Nephron progenitor cell (in vitro differentiated cells): ENCODE measurements around the gene C12orf76.
A peak's percentile ranks its signal among the peaks of the same experiment; 100 is the strongest.
"Not testable (repeated sequence)": the region's sequence is repeated elsewhere in the genome, so short reads cannot be mapped to it uniquely, and the experiment has no call there.

ENCODE experiments used
- DNase-seq: peaks from one replicate; pipeline ENCODE4 v3.0.0; 2021
- H3K27ac Mint-ChIP-seq: 2 replicates; pipeline ENCODE4 v1.8.0; 2021; ENCODE audit warnings: mild to moderate bottlenecking, moderate library complexity, mixed read lengths
- H3K27me3 Mint-ChIP-seq: 2 replicates; pipeline ENCODE4 v1.8.0; 2021; ENCODE audit warnings: mild to moderate bottlenecking, low read depth, mixed read lengths; ENCODE audit not compliant: poor library complexity
- H3K36me3 Mint-ChIP-seq: 2 replicates; pipeline ENCODE4 v1.8.0; 2021; ENCODE audit warnings: low read depth, mixed read lengths
- H3K4me1 Mint-ChIP-seq: 2 replicates; pipeline ENCODE4 v1.8.0; 2021; ENCODE audit warnings: mixed read lengths
- H3K4me3 Mint-ChIP-seq: 2 replicates; pipeline ENCODE4 v1.8.0; 2021; ENCODE audit warnings: mild to moderate bottlenecking, moderate library complexity, mixed read lengths
- H3K9me3 Mint-ChIP-seq: 2 replicates; pipeline ENCODE4 v1.8.0; 2021; ENCODE audit warnings: mild to moderate bottlenecking, moderate library complexity, mixed read lengths
- TF ChIP-seq, protein P1 (sequence below): fragments of 200-600 bp; sonication (generic); IDR thresholded peaks from 2 replicates; pipeline ENCODE4 v1.5.0; 2021; ENCODE audit warnings: antibody characterized with exemption

The C12orf76 gene

DNA sequence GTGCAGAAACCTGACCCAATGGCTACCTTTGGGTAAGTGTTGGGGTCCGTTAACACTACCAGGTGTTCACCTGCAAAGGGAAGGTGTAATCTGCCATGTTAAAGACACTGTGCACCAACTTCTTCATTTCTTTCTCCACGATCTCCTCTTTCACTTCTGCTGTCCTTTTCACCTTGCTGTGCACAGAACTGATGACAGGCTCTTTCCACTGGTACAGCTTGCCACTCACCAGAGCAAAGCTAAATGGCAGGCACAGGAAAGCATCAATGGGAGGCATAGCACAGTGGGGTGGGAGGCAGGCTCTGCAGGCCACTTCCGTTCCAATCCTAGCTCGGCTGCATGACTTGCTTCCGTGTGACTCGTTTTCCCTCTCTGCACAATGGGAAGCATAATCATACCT, 2.6 kb upstream of the C12orf76 start:
- no peaks in the 10 kb centered on the region for H3K36me3 Mint-ChIP-seq

DNA sequence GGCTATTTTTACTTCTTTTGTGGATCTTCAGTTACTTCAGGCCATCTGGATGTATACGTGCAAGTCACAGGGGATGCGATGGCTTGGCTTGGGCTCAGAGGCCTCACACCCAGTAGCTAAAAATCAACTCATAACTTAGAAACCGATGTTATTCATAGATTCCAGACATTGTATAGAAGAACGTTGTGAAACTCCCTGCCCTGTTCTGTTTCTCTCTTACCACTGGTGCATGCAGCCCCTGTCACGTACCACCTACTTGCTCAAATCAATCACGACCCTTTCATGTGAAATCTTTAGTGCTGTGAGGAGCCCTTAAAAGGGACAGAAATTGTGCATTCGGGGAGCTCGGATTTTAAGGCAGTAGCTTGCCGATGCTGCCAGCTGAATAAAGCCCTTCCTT, 1.3 kb upstream of the C12orf76 start:
- H3K27ac Mint-ChIP-seq, H3K36me3 Mint-ChIP-seq, DNase-seq, H3K9me3 Mint-ChIP-seq: not testable (repeated sequence)
- Mint-ChIP-seq H3K4me3 (peak overlapping the region; percentile 90), H3K4me1 (peaks cover 25% of the 10 kb centered on the region), H3K27me3 (peaks cover 19% of the 10 kb centered on the region)

More for the DNA sequence above, 2.6 kb upstream of the C12orf76 start:
- DNase-seq, result no peak
- peaks cover 30% of the 10 kb centered on the region for H3K4me1 Mint-ChIP-seq
- H3K4me3 Mint-ChIP-seq, result no peak overlapping the region
- TF ChIP-seq, protein P1, sequence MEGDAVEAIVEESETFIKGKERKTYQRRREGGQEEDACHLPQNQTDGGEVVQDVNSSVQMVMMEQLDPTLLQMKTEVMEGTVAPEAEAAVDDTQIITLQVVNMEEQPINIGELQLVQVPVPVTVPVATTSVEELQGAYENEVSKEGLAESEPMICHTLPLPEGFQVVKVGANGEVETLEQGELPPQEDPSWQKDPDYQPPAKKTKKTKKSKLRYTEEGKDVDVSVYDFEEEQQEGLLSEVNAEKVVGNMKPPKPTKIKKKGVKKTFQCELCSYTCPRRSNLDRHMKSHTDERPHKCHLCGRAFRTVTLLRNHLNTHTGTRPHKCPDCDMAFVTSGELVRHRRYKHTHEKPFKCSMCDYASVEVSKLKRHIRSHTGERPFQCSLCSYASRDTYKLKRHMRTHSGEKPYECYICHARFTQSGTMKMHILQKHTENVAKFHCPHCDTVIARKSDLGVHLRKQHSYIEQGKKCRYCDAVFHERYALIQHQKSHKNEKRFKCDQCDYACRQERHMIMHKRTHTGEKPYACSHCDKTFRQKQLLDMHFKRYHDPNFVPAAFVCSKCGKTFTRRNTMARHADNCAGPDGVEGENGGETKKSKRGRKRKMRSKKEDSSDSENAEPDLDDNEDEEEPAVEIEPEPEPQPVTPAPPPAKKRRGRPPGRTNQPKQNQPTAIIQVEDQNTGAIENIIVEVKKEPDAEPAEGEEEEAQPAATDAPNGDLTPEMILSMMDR, result no peak
- H3K27ac Mint-ChIP-seq, result no peak overlapping the region
- H3K27me3 Mint-ChIP-seq, result peaks cover 26% of the 10 kb centered on the region
- H3K9me3 Mint-ChIP-seq, result no peaks in the 10 kb centered on the region

DNA sequence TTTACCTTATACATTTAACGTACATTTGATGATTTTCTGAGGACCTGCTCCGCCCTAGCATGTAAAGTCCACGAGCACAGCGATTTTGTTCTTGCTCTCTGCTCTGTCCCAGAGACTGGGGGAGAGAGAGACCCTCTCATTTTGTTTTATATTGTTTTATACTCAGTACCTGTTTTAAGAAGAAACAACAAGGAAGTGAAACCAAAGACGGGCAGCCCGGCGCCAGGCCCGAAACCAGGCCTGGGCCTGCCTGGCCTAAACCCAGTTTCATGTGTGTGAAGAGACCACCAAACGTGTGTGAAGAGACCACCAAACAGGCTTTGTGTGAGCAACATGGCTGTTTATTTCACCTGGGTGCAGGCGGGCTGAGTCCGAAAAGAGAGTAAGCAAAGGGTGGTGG, 712 bp upstream of the C12orf76 start:
- H3K36me3 Mint-ChIP-seq, H3K9me3 Mint-ChIP-seq, DNase-seq: not testable (repeated sequence)
- peak overlapping the region; percentile 22 for H3K27ac Mint-ChIP-seq
- H3K27me3 Mint-ChIP-seq, result peaks cover 19% of the 10 kb centered on the region
- peaks cover 25% of the 10 kb centered on the region for H3K4me1 Mint-ChIP-seq
- H3K4me3 Mint-ChIP-seq, result peak overlapping the region; percentile 90

DNA sequence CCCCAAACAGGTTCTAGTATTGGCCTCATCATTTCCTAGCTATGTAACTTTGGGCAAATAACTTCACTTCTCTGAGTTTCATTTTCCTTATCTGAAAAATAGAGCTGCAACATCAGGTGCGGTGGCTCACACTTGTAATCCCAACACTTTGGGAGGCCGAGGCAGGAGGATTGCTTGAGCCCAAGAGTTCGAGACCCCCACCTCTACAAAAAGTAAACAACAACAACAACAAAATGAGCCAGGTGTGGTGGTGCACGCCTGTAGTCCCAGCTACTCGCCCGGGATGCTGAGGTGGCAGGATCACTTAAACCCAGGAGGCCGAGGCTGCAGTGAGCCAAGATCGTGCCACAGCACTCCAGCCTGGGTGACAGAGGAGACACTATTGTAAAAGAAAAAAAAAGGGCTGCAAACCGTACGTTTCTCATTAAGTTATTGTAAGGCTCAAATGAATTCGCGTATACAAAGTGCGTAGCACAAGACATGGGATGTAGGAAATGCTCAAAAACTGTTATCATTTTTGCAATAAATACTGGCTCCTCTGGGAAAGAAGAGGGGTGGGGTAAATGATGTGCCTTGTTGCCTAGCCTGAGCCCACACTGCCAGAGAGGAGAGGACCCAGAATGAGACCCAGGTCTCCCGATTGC, 903 bp downstream of the C12orf76 start:
- no peak overlapping the region for H3K27ac Mint-ChIP-seq
- H3K4me3 Mint-ChIP-seq, result peak overlapping the region; percentile 90
- TF ChIP-seq, protein P1, result no peak
- H3K27me3 Mint-ChIP-seq, result peaks cover 16% of the 10 kb centered on the region
- H3K9me3 Mint-ChIP-seq, result no peaks in the 10 kb centered on the region
- peaks cover 36% of the 10 kb centered on the region for H3K4me1 Mint-ChIP-seq
- H3K36me3 Mint-ChIP-seq, result peaks cover 8% of the 10 kb centered on the region
- no peak for DNase-seq

DNA sequence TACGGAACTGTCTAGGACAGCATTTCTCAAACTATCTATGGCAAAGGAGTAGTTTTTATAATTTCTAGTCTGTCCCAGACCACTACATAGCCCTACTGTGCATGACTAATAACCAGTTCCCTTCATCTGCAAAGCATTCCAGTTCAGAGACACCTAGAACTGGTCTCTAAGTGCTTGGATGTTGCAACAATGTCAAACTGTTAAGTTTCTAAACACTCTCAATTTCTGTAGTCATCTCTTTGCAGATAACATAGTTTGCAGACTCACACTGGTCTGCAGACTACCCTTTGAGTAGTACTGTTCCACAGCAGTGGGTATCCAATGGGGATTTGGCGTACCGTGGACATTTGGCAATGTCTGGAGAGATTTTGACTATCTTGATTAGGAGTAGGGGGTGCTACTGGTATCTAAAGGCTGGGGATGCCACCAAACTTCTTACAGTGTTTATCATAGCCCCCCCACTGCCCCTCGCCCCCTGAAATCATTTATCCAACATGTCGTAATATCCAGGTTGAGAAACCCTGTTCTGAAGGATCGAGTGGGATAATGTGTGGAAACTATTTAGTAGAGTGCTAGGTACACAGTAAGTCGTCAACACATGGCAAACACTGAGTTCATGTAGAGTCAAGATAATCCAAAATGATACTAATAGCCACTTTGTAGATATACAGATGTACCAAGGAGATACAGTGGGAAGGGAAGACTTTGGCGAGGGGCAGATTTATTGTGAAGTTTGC, 1.7 kb downstream of the C12orf76 start:
- TF ChIP-seq, protein P1, result no peak

DNA sequence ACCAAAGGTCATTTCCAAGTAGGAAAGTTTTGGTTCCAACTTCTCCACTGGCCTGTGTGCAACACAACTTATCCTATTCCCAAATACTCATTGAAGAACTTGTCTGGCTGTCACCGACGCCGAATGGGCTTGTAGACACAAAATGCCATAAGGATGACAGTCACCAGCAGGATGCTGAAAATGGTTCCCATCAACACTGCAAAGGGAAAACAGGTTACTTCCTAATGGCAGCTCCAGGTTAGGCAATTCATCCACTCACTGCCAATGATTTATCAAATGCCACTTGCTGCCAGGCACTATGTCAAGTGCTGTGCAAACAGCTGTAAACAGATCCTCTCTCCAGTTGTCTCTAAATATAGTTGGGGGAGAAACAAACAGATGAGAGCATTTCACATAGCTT, 6.1 kb downstream of the C12orf76 start:
- no peaks in the 10 kb centered on the region for H3K9me3 Mint-ChIP-seq
- H3K36me3 Mint-ChIP-seq, result peaks cover 12% of the 10 kb centered on the region
- no peaks in the 10 kb centered on the region for H3K27me3 Mint-ChIP-seq
- peaks cover 32% of the 10 kb centered on the region for H3K4me1 Mint-ChIP-seq
- H3K4me3 Mint-ChIP-seq, result no peak overlapping the region
- H3K27ac Mint-ChIP-seq, result no peak overlapping the region
- DNase-seq, result no peak
- TF ChIP-seq, protein P1, result no peak

More for the DNA sequence above, 1.7 kb downstream of the C12orf76 start:
- Mint-ChIP-seq H3K27me3 (peaks cover 12% of the 10 kb centered on the region), H3K4me1 (peaks cover 38% of the 10 kb centered on the region), H3K36me3 (peaks cover 12% of the 10 kb centered on the region), H3K4me3 (peak overlapping the region; percentile 90), H3K9me3 (no peaks in the 10 kb centered on the region), H3K27ac (no peak overlapping the region)
- no peak for DNase-seq
